HepG2 (cell line): ENCODE data around the gene SDC1. TPM values are rescaled to one million over a fixed set of nuclear protein-coding genes. Genes with fewer than 3 reads are reported as not detected.

Experiments used
- FOXA1 ChIP-seq, 2 experiments: fragments of 450-650 bp in 1 of 2; sonication (generic) in 1 of 2; formaldehyde crosslinking in 1 of 2; IDR thresholded peaks; 2 replicates each; pipeline versions ENCODE4 v1.4.0 to v1.6.1; 2016 to 2020; ENCODE audit warnings: missing genetic modification reagents in 1 of 2
- HNF1B ChIP-seq: sonication (generic); formaldehyde crosslinking; IDR thresholded peaks from 2 replicates; pipeline ENCODE4 v1.5.1; 2020; ENCODE audit warnings: mild to moderate bottlenecking, moderate library complexity, missing genetic modification reagents
- HOXA3 ChIP-seq: sonication (generic); formaldehyde crosslinking; IDR thresholded peaks from 2 replicates; pipeline ENCODE4 v1.5.0; 2020; ENCODE audit warnings: missing genetic modification reagents
- KAT7 ChIP-seq: IDR thresholded peaks from 2 replicates; pipeline ENCODE4 v1.6.1; 2018; ENCODE audit warnings: borderline replicate concordance, missing compliant biosample characterization
- KAT8 ChIP-seq: IDR thresholded peaks from 2 replicates; pipeline ENCODE4 v1.6.1; 2016; ENCODE audit warnings: missing genetic modification reagents, missing compliant biosample characterization
- MAX ChIP-seq: IDR thresholded peaks from 2 replicates; pipeline ENCODE4 v1.6.1; 2012; ENCODE audit warnings: inconsistent platforms
- MED8 ChIP-seq: sonication (generic); formaldehyde crosslinking; IDR thresholded peaks from 2 replicates; pipeline ENCODE4 v1.8.1; 2023; ENCODE audit warnings: mild to moderate bottlenecking, missing genetic modification reagents; ENCODE audit not compliant: insufficient replicate concordance
- NCOR1 ChIP-seq: fragments of 200-600 bp; sonication (generic); IDR thresholded peaks from 2 replicates; pipeline ENCODE4 v1.7.0; 2017; ENCODE audit warnings: antibody characterized with exemption, low read length, borderline replicate concordance
- SMAD1 ChIP-seq: sonication (generic); formaldehyde crosslinking; IDR thresholded peaks from 2 replicates; pipeline ENCODE4 v1.4.0; 2020; ENCODE audit warnings: missing genetic modification reagents, low read depth, mild to moderate bottlenecking, borderline replicate concordance
- SMAD9 ChIP-seq: sonication (generic); formaldehyde crosslinking; IDR thresholded peaks from 2 replicates; pipeline ENCODE4 v1.5.1; 2020; ENCODE audit warnings: mild to moderate bottlenecking, missing genetic modification reagents
- ZBTB37 ChIP-seq: sonication (generic); formaldehyde crosslinking; IDR thresholded peaks from 2 replicates; pipeline ENCODE4 v1.4.0; 2020; ENCODE audit warnings: mild to moderate bottlenecking, missing genetic modification reagents
- ZBTB39 ChIP-seq: sonication (generic); formaldehyde crosslinking; IDR thresholded peaks from 2 replicates; pipeline ENCODE4 v1.5.0; 2020; ENCODE audit warnings: missing genetic modification reagents
- ZFP41 ChIP-seq: sonication (generic); formaldehyde crosslinking; IDR thresholded peaks from 2 replicates; pipeline ENCODE4 v1.4.0; 2020; ENCODE audit warnings: mild to moderate bottlenecking, missing genetic modification reagents, borderline replicate concordance
- ZNF235 ChIP-seq: sonication (generic); formaldehyde crosslinking; IDR thresholded peaks from 2 replicates; pipeline ENCODE4 v1.8.1; 2023; ENCODE audit warnings: mild to moderate bottlenecking, missing genetic modification reagents, borderline replicate concordance
- ZNF446 ChIP-seq: sonication (generic); formaldehyde crosslinking; IDR thresholded peaks from 2 replicates; pipeline ENCODE4 v1.5.0; 2020; ENCODE audit warnings: mild to moderate bottlenecking, missing genetic modification reagents
- ZNF747 ChIP-seq: sonication (generic); formaldehyde crosslinking; IDR thresholded peaks from 2 replicates; pipeline ENCODE4 v1.8.1; 2023; ENCODE audit warnings: missing genetic modification reagents, mild to moderate bottlenecking, borderline replicate concordance
- ZNF772 ChIP-seq: sonication (generic); formaldehyde crosslinking; IDR thresholded peaks from 2 replicates; pipeline ENCODE4 v1.5.0; 2020; ENCODE audit warnings: mild to moderate bottlenecking, missing genetic modification reagents
- ZNF781 ChIP-seq: sonication (generic); formaldehyde crosslinking; IDR thresholded peaks from 2 replicates; pipeline ENCODE4 v1.5.1; 2020; ENCODE audit warnings: borderline replicate concordance, mild to moderate bottlenecking, missing genetic modification reagents; ENCODE audit errors: not compliant biosample characterization
- ZNF792 ChIP-seq: IDR thresholded peaks from 2 replicates; pipeline ENCODE4 v1.6.1; 2016
- polyA plus RNA-seq, 8 experiments: library from polyadenylated mRNA; depleted of rRNA in 3 of 8; stranded (reverse) in 7 of 8; unstranded in 1 of 8; fragments of >200 nt; fragmentation: Illumina TruSeq in 4 of 8; extraction: Trizol in 4 of 8; gene quantifications; 2 replicates each; pipeline versions ENCODE4 v1.2.1 to v1.2.3, GENCODE V29; 2011 to 2016; ENCODE audit warnings: low read depth in 4 of 8, missing spikeins in 1 of 8, mixed read lengths in 1 of 8; ENCODE audit not compliant: insufficient read depth in 1 of 8
- total RNA-seq, 5 experiments: library from RNA; depleted of rRNA; stranded (reverse); fragments of >200 nt; fragmentation: Illumina TruSeq; extraction: Trizol; gene quantifications; 2 replicates each; pipeline ENCODE4 v1.2.3, GENCODE V29; 2016; ENCODE audit warnings: low read depth in 1 of 5

Gene SDC1
- total and polyA plus RNA-seq, 2 of the 13 experiments (the other 11 are each of a cell fraction or from before 2014, with no cell fraction given): 108 to 119 TPM

GRCh38 chr2:20215183-20216040 lies 9.5 kb downstream of the SDC1 start (continued):
- TF ChIP-seq FOXA1 (IDR thresholded peaks at IDR 0.05) (no peak), FOXA1 (CRISPR knock-in tag; IDR thresholded peaks at IDR 0.05) (peak; percentile 86), HNF1B (peak; percentile 93), ZNF772 (CRISPR knock-in tag) (peak; percentile 74; the same call in 1 of the 2 replicates), SMAD9 (CRISPR knock-in tag) (no peak), ZFP41 (CRISPR knock-in tag) (no peak; the same call in 1 of the 2 replicates), ZNF235 (CRISPR knock-in tag) (no peak), MAX (peak; percentile 83), ZNF747 (CRISPR knock-in tag) (peak; percentile 44; the same call in 1 of the 2 replicates), KAT8 (CRISPR knock-in tag) (peak; percentile 55), NCOR1 (peak; percentile 90), ZNF446 (CRISPR knock-in tag) (no peak), KAT7 (peak; percentile 69; the same call in 1 of the 2 replicates), ZNF781 (CRISPR knock-in tag) (peak; percentile 51), ZBTB39 (CRISPR knock-in tag) (peak; percentile 23; the same call in 1 of the 2 replicates), SMAD1 (peak; percentile 65; the same call in 1 of the 2 replicates), ZNF792 (CRISPR knock-in tag) (peak; percentile 91), ZBTB37 (CRISPR knock-in tag) (no peak), HOXA3 (peak; percentile 97; the same call in 1 of the 2 replicates), MED8 (CRISPR knock-in tag) (no peak)
